Ishikawa (cell line): ENCODE results near the gene AGMO.

ENCODE experiments used
- CEBPB ChIP-seq: IDR thresholded peaks from 2 replicates; pipeline ENCODE4 v1.6.1; 2012
- CREB1 ChIP-seq: IDR thresholded peaks from 2 replicates; pipeline ENCODE4 v1.6.1; 2012; ENCODE audit warnings: low read depth
- EGR1 ChIP-seq: IDR thresholded peaks from 2 replicates; pipeline ENCODE4 v1.6.1; 2012
- EP300 ChIP-seq: IDR thresholded peaks from 2 replicates; pipeline ENCODE4 v1.6.1; 2012; ENCODE audit warnings: borderline replicate concordance
- FOXM1 ChIP-seq: IDR thresholded peaks from 2 replicates; pipeline ENCODE4 v1.6.1; 2012; ENCODE audit warnings: low read depth, borderline replicate concordance
- NFIC ChIP-seq: IDR thresholded peaks from 2 replicates; pipeline ENCODE4 v1.6.1; 2012
- RAD21 ChIP-seq: IDR thresholded peaks from 2 replicates; pipeline ENCODE4 v1.6.1; 2012; ENCODE audit warnings: low read depth
- TAF1 ChIP-seq: IDR thresholded peaks from 2 replicates; pipeline ENCODE4 v1.6.1; 2012; ENCODE audit warnings: low read depth, mild to moderate bottlenecking
- TCF12 ChIP-seq: IDR thresholded peaks from 2 replicates; pipeline ENCODE4 v1.6.1; 2012; ENCODE audit warnings: low read depth
- TEAD4 ChIP-seq: IDR thresholded peaks from 2 replicates; pipeline ENCODE4 v1.6.1; 2012
- YY1 ChIP-seq: IDR thresholded peaks from 2 replicates; pipeline ENCODE4 v1.6.1; 2012; ENCODE audit warnings: low read depth
- ZBTB7A ChIP-seq: IDR thresholded peaks from 2 replicates; pipeline ENCODE4 v1.6.1; 2012; ENCODE audit warnings: low read depth
- TF ChIP-seq, protein P1 (sequence below): IDR thresholded peaks from 2 replicates; pipeline ENCODE4 v1.6.1; 2012
- TF ChIP-seq, protein P2 (sequence below): IDR thresholded peaks from 2 replicates; pipeline ENCODE4 v1.6.1; 2012; ENCODE audit warnings: low read depth, mild to moderate bottlenecking
- TF ChIP-seq, protein P3 (sequence below): IDR thresholded peaks from 2 replicates; pipeline ENCODE4 v1.6.1; 2012

Gene AGMO

DNA sequence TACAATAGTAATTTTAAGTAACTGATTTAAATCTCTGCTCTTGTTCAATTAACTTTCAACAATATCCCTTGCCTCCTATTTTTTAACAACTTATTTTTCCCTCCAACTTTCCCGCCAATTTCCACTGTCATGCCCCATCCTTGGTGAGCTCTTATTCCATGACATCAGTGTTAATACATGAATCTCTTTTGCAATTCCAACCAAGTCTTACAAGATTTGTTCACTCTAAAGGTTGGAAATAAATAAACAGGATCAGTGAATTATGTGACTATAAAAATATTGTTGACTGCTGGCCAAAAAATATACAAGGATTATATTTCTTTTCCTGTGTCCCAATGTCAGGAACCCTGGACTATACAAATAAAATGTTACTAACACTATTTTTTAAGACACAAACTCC lies 21.0 kb upstream of the AGMO start:
- TF ChIP-seq YY1 = no peak
- no peak for TF ChIP-seq EGR1
- no peak for TF ChIP-seq TEAD4
- TF ChIP-seq NFIC = no peak
- no peak for TF ChIP-seq CREB1
- TF ChIP-seq EP300 = no peak
- TF ChIP-seq, protein P1, sequence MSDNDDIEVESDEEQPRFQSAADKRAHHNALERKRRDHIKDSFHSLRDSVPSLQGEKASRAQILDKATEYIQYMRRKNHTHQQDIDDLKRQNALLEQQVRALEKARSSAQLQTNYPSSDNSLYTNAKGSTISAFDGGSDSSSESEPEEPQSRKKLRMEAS = no peak
- TF ChIP-seq, protein P2, sequence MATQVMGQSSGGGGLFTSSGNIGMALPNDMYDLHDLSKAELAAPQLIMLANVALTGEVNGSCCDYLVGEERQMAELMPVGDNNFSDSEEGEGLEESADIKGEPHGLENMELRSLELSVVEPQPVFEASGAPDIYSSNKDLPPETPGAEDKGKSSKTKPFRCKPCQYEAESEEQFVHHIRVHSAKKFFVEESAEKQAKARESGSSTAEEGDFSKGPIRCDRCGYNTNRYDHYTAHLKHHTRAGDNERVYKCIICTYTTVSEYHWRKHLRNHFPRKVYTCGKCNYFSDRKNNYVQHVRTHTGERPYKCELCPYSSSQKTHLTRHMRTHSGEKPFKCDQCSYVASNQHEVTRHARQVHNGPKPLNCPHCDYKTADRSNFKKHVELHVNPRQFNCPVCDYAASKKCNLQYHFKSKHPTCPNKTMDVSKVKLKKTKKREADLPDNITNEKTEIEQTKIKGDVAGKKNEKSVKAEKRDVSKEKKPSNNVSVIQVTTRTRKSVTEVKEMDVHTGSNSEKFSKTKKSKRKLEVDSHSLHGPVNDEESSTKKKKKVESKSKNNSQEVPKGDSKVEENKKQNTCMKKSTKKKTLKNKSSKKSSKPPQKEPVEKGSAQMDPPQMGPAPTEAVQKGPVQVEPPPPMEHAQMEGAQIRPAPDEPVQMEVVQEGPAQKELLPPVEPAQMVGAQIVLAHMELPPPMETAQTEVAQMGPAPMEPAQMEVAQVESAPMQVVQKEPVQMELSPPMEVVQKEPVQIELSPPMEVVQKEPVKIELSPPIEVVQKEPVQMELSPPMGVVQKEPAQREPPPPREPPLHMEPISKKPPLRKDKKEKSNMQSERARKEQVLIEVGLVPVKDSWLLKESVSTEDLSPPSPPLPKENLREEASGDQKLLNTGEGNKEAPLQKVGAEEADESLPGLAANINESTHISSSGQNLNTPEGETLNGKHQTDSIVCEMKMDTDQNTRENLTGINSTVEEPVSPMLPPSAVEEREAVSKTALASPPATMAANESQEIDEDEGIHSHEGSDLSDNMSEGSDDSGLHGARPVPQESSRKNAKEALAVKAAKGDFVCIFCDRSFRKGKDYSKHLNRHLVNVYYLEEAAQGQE = no peak
- no peak for TF ChIP-seq CEBPB
- no peak for TF ChIP-seq ZBTB7A
- no peak for TF ChIP-seq FOXM1
- TF ChIP-seq, protein P3, sequence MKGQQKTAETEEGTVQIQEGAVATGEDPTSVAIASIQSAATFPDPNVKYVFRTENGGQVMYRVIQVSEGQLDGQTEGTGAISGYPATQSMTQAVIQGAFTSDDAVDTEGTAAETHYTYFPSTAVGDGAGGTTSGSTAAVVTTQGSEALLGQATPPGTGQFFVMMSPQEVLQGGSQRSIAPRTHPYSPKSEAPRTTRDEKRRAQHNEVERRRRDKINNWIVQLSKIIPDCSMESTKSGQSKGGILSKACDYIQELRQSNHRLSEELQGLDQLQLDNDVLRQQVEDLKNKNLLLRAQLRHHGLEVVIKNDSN = no peak
- no peak for TF ChIP-seq TCF12
- no peak for TF ChIP-seq TAF1
- no peak for TF ChIP-seq RAD21

DNA sequence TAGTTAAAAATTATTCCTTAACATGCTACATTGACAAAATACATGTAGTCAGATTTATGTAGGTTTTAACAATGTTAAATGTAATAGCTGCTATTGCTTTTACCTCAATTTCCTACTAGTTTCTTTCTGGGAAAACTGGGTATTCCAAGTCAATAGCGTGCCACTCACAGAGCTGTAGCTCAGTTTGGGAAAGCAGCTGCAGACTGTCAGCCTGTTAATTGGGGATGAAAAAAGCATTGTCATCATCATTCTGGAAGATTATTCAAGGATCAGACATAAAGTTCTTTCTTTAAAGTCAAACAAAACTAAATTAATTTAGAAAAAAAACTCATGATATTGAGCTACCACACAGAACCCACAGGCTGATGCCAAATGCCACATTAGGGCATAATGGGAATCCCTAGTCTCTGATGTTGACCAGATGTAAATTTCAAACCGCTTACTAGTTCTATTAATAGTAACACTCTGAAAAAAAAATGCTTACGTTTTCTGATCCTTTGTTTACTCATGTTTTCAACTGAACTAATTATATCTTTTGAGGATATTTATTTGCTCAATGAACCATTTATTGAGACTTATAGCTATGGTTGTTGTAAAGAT lies 19.6 kb upstream of the AGMO start:
- TF ChIP-seq YY1 = no peak
- no peak for TF ChIP-seq FOXM1
- TF ChIP-seq, protein P3 = no peak
- TF ChIP-seq, protein P1 = no peak
- no peak for TF ChIP-seq ZBTB7A
- TF ChIP-seq CEBPB = no peak
- no peak for TF ChIP-seq NFIC
- TF ChIP-seq TCF12 = no peak
- no peak for TF ChIP-seq EP300
- no peak for TF ChIP-seq RAD21
- TF ChIP-seq EGR1 = no peak
- no peak for TF ChIP-seq CREB1
- no peak for TF ChIP-seq TAF1
- TF ChIP-seq, protein P2 = no peak
- TF ChIP-seq TEAD4 = no peak

DNA sequence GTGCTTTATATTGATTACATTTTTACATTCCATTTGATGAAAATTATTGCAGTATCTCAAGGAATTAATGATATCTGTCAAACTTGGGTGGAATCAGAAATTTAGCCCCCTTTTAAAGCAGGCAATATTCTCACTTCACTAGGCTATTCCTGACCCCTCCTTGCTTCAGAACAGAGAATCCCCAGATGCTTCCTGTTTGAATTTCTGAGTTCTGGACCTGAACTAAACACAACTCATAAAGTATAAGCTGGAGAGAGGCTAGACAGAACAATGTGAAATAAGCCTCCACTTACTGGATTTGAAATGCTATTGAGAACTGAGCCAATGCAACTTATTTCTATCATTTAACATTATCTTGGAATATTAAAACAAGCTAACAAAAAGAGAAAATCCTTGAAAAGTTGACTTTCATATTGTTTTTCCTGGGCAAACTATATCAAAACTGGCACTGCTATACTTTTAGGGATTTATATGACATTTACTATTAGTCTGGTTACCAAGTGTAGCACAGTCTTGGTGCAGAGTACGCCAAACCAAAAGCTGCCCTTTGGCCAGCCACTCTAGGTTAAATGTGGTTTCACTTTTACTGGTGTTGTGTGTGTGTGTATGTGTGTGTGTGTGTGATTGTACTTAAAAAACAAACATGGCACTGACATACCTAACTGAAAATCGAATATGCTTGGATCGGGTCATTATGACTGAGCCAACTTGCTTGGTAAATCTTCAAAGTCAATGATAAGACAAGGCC lies 19.0 kb upstream of the AGMO start:
- TF ChIP-seq, protein P3 = no peak
- TF ChIP-seq FOXM1 = no peak
- TF ChIP-seq, protein P2 = no peak
- no peak for TF ChIP-seq EP300
- no peak for TF ChIP-seq CEBPB

DNA sequence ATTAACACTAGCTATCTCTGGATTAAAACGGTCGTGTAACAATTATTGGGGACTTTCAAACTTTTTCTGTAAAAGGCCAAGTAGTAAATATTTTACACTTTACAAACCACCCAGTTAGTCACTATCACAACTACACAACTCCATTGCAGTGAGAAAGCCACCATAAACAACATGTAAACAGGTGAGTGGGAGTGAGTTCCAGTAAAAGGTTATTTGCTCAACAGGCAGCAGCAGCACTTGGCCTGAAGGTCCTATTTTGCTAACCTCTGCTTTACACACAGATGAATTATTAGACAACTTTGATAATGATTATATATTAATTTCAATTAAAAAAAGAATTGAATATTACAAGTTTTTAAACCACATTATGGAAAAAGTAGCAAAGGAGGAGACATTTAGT lies 15.8 kb upstream of the AGMO start:
- TF ChIP-seq, protein P3 = no peak
- TF ChIP-seq TCF12 = no peak
- no peak for TF ChIP-seq NFIC
- TF ChIP-seq, protein P1 = no peak
- no peak for TF ChIP-seq TEAD4
- TF ChIP-seq EGR1 = no peak
- no peak for TF ChIP-seq EP300
- no peak for TF ChIP-seq TAF1
- no peak for TF ChIP-seq RAD21
- TF ChIP-seq ZBTB7A = no peak
- no peak for TF ChIP-seq CREB1
- no peak for TF ChIP-seq YY1
- TF ChIP-seq, protein P2 = no peak
- no peak for TF ChIP-seq CEBPB
- no peak for TF ChIP-seq FOXM1
